HuH-7.5 (cell line): Measurements from ENCODE around the gene TDRD6.
"Not testable (repeated sequence)": the region's sequence is repeated elsewhere in the genome, so short reads cannot be mapped to it uniquely, and the experiment has no call there.

ENCODE experiments used
- DNase-seq: peaks from one replicate; pipeline ENCODE4 v3.0.0; 2011; ENCODE audit warnings: low spot score

Gene TDRD6

GRCh38 chr6:46743425-46744158 lies 55.9 kb downstream of the TDRD6 start:
- no peak for DNase-seq

GRCh38 chr6:46744159-46744725 lies 56.6 kb downstream of the TDRD6 start:
- DNase-seq = not testable (repeated sequence)

GRCh38 chr6:46745973-46746372 lies 58.3 kb downstream of the TDRD6 start:
- no peak for DNase-seq

DNA sequence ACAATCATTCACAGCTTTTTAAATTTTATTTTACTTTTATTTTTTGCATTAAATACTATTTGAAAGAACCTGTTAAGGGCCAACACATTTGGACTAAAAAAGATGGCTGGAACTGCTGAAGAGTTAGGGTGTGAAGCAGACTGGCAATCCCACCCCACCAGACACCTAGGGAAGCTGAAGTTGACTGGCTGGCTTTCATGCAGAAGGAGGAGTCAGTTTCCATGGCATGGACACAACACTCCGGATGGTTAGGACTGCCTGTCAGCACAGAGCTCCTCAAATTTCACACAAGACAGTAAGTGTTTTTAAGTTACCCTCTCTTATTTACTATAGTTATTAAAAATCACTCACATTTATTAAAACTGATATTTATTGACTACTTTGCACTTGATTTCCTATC lies 59.0 kb downstream of the TDRD6 start, which contains the start of gene ANKRD66:
TSS of gene ANKRD66 (plus strand) at position 238 of the 400 bp plus-strand sequence. CDS start 5,016 bp downstream, outside the sequence.
- no peak for DNase-seq

DNA sequence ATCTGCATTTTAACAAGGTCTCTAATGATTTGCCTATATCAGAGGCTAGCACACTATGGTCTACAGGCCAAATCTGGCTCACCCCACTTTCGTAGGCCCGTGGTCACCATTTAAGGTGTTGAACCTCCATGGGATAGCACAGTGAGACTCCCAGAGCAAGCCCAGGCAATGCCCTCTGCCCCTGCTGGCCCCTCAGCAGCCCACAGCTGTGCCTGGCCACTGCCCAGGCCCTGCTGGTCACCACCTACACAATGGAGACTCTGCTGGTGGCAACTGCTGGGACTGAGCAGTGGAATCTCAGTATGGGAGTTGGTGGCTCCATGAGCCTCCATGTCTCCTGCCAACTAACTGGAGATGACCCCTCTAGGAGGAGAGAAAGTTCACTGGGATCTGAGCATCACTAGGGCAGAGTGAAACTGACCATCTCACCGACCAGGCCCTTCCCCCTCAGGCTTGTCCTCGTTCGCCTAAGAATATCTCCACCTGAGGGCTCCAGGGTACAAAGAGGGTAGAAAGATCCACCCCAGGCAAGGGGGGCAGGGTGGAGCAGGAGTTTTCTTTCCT lies 61.3 kb downstream of the TDRD6 start:
- DNase-seq = no peak

GRCh38 chr6:46749731-46750130 lies 62.0 kb downstream of the TDRD6 start:
- DNase-seq = no peak

DNA sequence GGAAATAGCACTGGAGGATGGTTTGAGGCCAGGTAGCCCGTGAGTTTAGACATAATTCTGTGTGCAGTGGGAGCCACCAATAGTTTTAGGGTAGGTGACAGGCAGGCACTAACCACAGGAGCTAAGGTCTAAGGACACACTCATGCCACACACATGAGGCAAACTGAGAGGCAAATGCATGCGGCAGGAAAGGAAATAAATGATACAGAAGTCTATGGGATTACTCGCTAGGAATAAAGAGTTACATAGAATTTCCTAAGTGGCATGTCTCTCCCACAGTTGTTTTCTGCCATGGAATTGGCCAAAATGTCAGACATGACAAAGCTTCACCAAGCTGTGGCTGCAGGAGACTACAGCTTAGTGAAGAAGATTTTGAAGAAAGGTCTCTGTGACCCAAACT lies 64.0 kb downstream of the TDRD6 start:
- no peak for DNase-seq
